Measurements from ENCODE around the gene CHRNA4.

The CHRNA4 gene

GRCh38 chr20:63320616-63321147, 40.5 kb downstream of the CHRNA4 start:
- DNase-seq (ENCODE audit: low read depth, low spot score) = no peak

DNA sequence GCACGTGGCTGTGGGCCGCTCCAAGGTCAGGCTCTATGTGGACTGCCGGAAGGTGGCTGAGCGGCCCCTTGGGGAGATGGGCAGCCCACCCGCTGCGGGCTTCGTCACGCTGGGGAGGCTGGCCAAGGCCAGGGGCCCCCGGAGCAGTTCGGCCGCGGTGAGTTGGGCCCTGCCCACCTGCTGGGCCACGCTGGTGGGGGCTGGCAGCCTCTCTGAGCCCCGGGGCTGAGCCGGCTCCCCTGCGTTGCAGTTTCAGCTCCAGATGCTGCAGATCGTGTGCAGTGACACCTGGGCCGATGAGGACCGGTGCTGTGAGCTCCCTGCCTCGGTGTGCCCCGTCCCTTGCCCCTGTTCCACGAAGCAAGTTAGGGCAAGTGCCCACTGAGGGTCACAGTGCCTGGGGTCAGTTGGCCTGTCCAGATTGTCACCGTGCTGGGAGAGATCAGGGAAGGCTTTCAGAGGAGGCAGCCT, 41.1 kb downstream of the CHRNA4 start:
- DNase-seq (ENCODE audit: low read depth, low spot score) = no peak

DNA sequence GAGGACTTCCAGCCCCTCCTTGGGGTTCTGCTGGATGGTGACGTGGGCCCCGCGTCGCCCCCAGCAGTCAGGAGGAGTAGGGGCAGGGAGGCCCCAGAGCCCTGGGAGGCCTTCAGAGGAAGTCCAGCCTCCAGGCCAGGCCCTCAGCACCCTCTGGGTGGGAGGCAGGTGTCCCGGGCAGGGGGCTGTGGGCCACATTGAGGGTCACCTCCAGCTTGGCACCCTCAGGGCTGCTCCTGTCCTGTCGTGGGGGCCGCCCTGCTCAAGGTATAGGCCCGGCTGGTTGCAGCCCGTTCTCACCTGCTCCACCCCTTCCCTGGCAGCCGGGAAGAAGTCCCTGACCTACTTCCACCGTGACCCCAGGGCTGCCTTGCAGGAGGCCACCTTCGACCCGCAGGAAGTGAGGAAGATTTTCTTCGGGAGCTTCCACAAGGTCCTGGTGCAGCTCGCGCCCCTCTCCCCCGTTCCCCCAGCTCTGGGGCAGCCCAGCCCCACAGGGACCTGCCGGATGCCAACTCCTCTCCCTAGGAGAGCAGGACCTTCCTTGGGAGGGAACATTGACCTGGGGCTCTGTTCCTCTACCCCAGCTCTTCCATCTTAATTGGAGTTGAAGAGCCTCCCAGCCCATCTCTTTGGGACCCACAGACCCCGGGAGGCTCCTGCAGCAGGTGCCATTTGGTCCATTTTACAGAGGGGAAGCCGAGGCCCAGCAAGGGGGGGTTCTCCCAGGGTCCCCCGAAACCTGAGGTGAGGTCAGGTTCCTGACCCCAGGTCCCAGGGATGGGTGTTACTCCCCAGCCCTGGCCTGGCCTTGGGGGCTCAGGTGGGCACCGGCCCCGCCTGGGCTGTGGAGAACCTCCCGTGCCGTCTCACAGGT, 41.7 kb downstream of the CHRNA4 start:
- no peak for DNase-seq (ENCODE audit: low read depth, low spot score)

- no peak for DNase-seq (ENCODE audit: low read depth, low spot score)
These were observed 42.6 kb downstream of the CHRNA4 start for GRCh38 chr20:63318391-63319163.

- DNase-seq (ENCODE audit: low read depth, low spot score) = no peak
These were observed 43.4 kb downstream of the CHRNA4 start for GRCh38 chr20:63317601-63318291.

- DNase-seq (ENCODE audit: low read depth, low spot score) = no peak
These were observed 44.1 kb downstream of the CHRNA4 start for GRCh38 chr20:63317061-63317460.

DNA sequence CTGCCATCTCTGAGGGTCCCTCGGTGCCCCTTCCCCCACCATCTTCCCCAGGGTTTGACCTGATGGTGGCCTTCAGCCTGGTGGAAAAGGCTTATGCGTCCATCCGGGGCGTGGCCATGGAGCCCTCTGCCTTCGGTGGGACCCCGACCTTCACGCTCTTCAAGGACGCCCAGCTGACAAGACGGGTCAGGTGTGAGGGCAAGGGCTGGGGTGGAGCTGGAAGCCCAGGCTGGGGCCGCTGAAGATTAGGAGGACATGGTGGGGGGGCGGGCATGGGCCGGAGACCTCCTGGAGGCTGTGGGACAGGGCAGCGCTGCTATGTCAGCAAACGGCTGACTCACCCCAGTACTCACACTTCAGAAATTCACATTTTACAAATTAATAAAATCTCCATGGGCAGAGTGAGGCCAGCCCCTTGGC, 44.6 kb downstream of the CHRNA4 start:
- no peak for DNase-seq (ENCODE audit: low read depth, low spot score)

DNA sequence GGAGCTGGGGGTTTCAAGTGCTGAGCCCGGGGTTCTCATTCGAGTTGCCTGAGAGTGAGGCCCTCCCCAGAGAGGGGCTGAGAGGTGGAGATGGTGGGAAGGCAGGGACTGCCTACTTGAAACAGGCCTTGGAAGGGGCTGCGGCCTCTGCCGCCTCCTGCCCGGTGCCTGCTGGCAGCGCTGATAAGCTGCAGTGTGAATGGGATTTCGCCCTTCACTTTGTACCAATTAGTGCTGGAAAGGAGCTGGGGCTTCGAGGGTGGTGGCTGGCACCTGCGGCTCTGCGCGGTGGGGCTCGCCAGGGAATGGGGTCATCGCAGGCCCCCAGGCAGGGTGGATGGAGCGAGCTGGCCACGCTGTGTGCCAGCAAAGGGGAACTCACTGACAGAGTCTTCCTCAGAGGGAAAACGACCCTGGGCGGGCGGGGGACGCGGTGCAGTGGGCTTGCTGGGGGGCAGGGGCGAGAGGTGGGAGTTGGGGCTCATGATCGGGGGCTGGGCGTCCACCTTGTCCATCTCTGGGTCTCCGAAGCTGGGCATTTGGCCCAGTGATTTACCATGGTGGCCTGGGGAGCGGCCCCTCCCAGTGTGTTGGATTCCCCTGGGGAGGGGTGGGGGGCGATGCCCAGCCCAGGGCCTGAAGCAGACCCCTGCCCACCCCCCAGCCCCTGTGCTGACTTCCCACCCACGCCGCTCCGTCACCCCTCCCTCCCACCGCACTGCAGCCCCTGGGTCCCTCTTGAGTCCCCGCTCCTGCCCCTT, 45.2 kb downstream of the CHRNA4 start:
- DNase-seq (ENCODE audit: low read depth, low spot score) = no peak

DNA sequence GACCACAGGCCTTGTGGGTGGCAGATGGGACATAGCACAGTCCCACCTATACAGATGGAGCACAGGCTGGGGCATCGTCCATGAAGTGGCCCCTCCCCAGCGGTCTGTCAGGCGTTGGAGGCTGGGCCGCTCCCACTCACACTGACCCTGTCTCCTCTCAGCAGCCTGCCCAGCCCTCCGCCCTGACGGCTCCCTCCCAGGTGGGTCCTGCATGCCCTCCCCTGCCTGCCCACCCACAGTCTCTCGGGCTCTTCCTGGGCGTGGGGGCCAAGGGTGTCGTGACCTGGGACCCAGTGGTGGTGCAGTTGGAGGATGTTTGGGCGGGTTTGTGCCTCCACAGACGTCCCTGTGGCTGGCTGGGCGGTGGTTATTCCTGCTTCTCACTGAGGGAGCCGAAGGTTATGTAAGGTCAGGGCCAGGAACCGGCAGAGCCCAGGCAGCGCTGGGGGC, 45.9 kb downstream of the CHRNA4 start:
- no peak for DNase-seq (ENCODE audit: low read depth, low spot score)

DNA sequence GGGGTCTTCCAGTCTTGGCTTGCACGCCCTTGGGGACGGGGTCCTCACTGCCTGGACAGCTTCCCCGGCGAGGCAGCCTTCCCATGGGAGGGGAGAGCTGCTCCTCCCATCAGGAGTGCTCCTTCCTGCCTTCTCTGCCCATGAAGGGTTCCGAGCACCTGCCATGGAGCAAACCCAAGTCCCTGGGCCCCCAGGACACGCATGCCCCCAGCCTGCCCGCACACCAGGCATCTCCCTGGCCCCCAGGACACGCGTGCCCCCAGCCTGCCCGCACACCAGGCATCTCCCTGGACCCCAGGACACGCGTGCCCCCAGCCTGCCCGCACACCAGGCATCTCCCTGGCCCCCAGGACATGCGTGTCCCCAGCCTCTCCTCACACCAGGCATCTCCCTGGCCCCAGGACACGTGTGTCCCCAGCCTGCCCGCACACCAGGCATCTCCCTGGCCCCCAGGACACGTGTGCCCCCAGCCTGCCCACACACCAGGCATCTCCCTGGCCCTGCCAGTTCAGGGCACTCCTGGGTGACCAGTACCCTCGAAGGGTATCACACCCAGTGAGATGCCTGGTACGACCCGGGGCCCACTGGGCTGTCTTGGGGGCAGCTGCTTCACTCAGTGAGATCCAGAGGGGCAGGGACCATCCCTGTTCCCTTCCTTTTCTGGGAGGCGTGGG, 46.4 kb downstream of the CHRNA4 start:
- DNase-seq (ENCODE audit: low read depth, low spot score) = no peak

- no peak for DNase-seq (ENCODE audit: low read depth, low spot score)
These were observed 47.1 kb downstream of the CHRNA4 start for GRCh38 chr20:63314015-63314471.

GRCh38 chr20:63313349-63314014, 47.7 kb downstream of the CHRNA4 start:
- DNase-seq (ENCODE audit: low read depth, low spot score) = no peak

DNA sequence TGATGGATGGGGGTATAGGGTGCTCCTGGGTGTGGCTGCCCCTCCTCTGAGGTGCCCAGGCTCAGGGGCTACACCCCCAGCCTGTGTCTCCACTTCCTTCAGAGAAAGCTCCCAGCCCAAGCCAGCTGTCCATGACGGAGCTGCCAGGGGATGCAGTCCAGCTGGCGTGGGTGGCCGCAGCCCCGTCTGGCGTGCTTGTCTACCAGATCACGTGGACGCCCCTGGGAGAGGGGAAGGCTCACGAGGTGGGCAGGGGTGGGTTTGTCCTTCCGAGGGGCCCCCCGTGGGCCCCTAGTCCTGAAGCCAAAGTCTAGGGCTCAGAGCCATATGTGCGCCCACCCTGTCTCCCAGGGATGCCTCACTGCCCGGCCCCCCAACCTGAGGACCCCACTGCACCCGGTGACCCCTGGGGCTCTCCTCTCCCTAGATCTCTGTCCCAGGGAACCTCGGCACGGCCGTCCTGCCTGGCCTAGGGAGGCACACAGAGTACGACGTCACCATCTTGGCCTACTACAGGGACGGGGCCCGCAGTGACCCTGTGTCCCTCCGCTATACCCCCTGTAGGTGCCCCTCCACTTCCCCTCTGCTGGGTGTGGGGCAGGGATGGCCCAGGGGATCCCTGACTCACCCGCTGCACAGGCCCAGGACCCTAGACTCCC, 48.3 kb downstream of the CHRNA4 start:
- DNase-seq (ENCODE audit: low read depth, low spot score) = no peak

DNA sequence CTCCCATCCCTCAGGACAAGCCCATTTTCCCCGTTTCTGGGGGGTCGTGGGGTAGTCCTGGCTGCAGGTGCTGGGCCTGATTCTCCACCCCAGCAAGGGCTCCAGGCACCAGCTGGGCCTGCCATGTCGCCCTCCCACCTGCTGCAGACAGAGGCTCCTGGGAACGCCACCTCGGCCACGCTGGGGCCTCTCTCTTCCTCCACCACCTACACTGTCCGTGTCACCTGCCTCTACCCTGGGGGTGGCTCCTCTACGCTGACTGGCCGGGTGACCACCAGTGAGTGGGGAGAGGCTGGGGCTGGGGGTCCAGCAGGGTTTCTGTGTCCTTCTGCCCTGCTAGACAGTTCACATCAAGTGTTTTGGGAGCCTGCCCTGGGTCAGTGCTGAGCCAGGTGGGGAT, 48.9 kb downstream of the CHRNA4 start:
- DNase-seq (ENCODE audit: low read depth, low spot score) = no peak

DNA sequence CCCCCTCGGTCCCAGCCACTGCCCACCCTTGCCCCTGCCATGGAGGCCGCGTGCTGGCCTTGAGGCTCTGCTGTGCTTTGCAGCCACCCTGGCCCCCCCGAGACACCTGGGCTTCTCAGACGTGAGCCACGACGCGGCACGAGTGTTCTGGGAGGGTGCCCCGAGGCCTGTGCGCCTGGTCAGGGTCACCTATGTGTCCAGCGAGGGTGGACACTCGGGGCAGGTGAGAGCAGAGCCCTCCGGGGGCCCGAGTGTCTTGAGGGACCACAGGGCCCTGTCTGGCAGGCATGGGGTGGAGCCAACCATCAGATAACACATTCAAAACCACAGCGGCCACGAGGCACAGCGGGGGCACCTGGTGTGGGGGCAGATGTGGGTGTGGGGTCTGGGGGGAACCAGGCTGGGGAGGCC, 49.3 kb downstream of the CHRNA4 start:
- no peak for DNase-seq (ENCODE audit: low read depth, low spot score)

GRCh38 chr20:63311186-63311832, 49.8 kb downstream of the CHRNA4 start:
- DNase-seq (ENCODE audit: low read depth, low spot score) = no peak

DNA sequence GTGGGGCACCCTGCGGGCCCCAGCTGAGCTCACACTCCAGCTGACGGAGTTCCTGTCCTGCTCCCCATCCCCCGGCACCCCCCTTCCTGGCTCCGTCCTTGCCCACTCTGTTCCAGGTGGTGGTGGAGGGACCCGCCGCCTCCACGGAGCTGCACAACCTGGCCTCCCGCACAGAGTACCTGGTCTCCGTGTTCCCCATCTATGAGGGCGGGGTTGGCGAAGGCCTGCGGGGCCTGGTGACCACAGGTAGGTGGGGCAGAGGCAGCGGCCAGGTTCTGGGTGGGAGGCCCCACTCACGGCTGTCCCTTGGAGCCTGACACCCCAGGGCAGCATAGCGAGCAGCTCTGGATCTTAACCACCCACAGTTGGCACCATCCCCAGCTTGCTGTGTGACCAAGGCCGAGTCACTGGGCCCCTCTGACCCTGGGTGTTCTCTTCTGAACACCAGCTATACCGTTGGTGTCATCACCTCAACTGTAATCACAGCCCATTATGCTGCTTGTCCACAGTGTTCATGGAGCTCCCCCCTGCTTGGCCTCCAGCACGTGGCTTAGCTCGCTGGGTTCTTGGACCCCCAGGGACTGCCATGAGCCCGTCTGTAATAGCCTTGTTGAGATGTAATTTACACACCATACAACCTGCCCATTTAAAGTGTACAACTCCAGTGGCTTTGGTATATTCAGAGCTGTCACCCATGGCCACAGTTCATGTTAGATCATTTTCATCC, 50.7 kb downstream of the CHRNA4 start:
- no peak for DNase-seq (ENCODE audit: low read depth, low spot score)
